ENCODE results near the gene CNTNAP5. TPM values are rescaled to one million over a fixed set of nuclear protein-coding genes. Genes with fewer than 3 reads are reported as not detected.

Gene CNTNAP5
- total and polyA plus RNA-seq, 2 donors (not counting 1 experiment from before 2014, with no cell fraction given), result not detected

DNA sequence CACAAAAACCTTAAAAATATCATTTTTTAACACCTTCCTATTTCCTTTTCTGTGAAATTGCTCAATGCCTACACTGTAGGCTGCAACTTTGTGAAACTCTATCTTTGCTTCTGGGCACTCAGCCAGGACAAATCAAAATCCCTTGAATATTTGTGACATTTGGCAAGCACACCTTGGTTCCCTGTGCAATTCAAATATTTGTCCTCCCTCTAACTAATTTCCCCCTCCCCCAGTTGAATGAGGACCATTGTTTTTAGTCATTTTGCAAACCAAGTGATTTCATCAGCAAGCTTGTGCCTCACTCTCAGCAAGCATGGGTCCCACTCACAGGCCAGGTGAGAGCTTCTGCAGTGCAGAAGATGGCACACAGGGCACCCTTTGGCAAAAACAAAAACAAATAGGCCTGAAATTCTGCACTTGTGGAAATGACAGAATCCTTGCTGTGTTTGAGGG is 541.5 kb downstream of the CNTNAP5 start:
- ATAC-seq (ENCODE audit: low read depth) (no peak), DNase-seq (no peak)
- Histone ChIP-seq H3K9ac (ENCODE audit: low read length) (no peak overlapping the region), H3K9me3 (ENCODE audit: control extremely low read depth in 1 of 3, control insufficient read depth in 2 of 3, insufficient read depth in 1 of 3, low read length in 2 of 3) (no peaks in the 10 kb centered on the region), H2AFZ (ENCODE audit: insufficient read depth, low read depth, low read length, poor library complexity, severe bottlenecking) (no peak overlapping the region), H3K27me3 (replicated peaks in 1 of 4; ENCODE audit: control extremely low read depth in 1 of 4, control insufficient read depth in 3 of 4, insufficient read depth in 4 of 4, low read length in 3 of 4) (no peaks in the 10 kb centered on the region), H4K20me1 (ENCODE audit: control insufficient read depth, insufficient read depth, low read length, poor library complexity, severe bottlenecking) (no peaks in the 10 kb centered on the region), H3K4me2 (replicated peaks; ENCODE audit: low read depth, low read length, poor library complexity, severe bottlenecking) (no peak overlapping the region), H3K79me2 (ENCODE audit: control insufficient read depth, insufficient read depth, low read length) (no peaks in the 10 kb centered on the region), H3K4me3 (ENCODE audit: control extremely low read depth in 1 of 5, extremely low read depth in 1 of 5, insufficient read depth in 1 of 5, low read depth in 2 of 5, low read length in 4 of 5) (no peak overlapping the region), H3K4me1 (ENCODE audit: control insufficient read depth in 2 of 2, insufficient read depth in 2 of 2, low read length in 2 of 2) (no peaks in the 10 kb centered on the region), H3K27ac (ENCODE audit: low read length in 2 of 2) (no peak overlapping the region), H3K36me3 (replicated peaks in 1 of 2; ENCODE audit: control extremely low read depth in 1 of 2, control insufficient read depth in 1 of 2, extremely low read depth in 1 of 2, insufficient read depth in 2 of 2, low read length in 1 of 2) (no peaks in the 10 kb centered on the region)
- no peaks in the 10 kb centered on the region for H3K9me3 Mint-ChIP-seq (ENCODE audit: insufficient read depth)
- H3K4me1 Mint-ChIP-seq, result no peaks in the 10 kb centered on the region
- no peak overlapping the region for H3K27ac Mint-ChIP-seq
- no peak overlapping the region for H3K4me3 Mint-ChIP-seq
- no peaks in the 10 kb centered on the region for H3K27me3 Mint-ChIP-seq
- ChIA-PET POLR2A (no interaction called here), CTCF (no interaction called here)
- intact Hi-C loops (cut with micrococcal nuclease), result no loop called here
- TF ChIP-seq, protein P1, sequence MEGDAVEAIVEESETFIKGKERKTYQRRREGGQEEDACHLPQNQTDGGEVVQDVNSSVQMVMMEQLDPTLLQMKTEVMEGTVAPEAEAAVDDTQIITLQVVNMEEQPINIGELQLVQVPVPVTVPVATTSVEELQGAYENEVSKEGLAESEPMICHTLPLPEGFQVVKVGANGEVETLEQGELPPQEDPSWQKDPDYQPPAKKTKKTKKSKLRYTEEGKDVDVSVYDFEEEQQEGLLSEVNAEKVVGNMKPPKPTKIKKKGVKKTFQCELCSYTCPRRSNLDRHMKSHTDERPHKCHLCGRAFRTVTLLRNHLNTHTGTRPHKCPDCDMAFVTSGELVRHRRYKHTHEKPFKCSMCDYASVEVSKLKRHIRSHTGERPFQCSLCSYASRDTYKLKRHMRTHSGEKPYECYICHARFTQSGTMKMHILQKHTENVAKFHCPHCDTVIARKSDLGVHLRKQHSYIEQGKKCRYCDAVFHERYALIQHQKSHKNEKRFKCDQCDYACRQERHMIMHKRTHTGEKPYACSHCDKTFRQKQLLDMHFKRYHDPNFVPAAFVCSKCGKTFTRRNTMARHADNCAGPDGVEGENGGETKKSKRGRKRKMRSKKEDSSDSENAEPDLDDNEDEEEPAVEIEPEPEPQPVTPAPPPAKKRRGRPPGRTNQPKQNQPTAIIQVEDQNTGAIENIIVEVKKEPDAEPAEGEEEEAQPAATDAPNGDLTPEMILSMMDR (IDR thresholded peaks at IDR 0.05), result no peak
- TF ChIP-seq EZH2 (IDR thresholded peaks at IDR 0.05; ENCODE audit: borderline replicate concordance, insufficient read depth, low read depth, low read length, poor library complexity, severe bottlenecking), result no peak

DNA sequence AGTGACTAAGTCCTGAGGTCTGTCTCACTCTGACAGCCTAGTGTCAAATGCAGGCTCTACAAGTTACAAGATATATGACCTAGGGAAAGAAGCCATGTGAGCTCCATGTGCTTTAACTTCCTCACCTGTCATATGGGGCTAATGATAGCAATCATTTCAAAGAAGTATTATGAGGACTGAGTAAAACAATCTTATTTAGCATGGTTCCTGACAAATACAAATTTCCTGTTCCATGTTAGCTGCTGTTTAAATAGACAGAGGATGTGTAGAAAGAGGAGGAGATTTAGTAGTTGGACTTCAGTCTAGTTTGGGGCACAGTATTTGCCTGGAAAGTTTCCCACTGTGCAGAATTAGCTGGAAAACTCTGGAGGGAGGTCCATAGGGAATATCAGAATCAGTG is 545.8 kb downstream of the CNTNAP5 start:
- no peak overlapping the region for H3K4me3 Mint-ChIP-seq
- no peaks in the 10 kb centered on the region for H3K27me3 Mint-ChIP-seq
- no peak overlapping the region for H3K4me2 ChIP-seq (replicated peaks; ENCODE audit: low read depth, low read length, poor library complexity, severe bottlenecking)
- no peaks in the 10 kb centered on the region for H3K4me1 Mint-ChIP-seq
- H3K27ac ChIP-seq (ENCODE audit: low read length in 2 of 2), result no peak overlapping the region
- no peaks in the 10 kb centered on the region for H3K4me1 ChIP-seq (ENCODE audit: control insufficient read depth in 2 of 2, insufficient read depth in 2 of 2, low read length in 2 of 2)
- H3K9me3 ChIP-seq (ENCODE audit: control extremely low read depth in 1 of 3, control insufficient read depth in 2 of 3, insufficient read depth in 1 of 3, low read length in 2 of 3), result no peaks in the 10 kb centered on the region
- no peak overlapping the region for H3K9ac ChIP-seq (ENCODE audit: low read length)
- intact Hi-C loops (cut with micrococcal nuclease), result no loop called here
- no peak for TF ChIP-seq EZH2 (IDR thresholded peaks at IDR 0.05; ENCODE audit: borderline replicate concordance, insufficient read depth, low read depth, low read length, poor library complexity, severe bottlenecking)
- TF ChIP-seq, protein P1 (IDR thresholded peaks at IDR 0.05), result no peak
- DNase-seq (no peak), ATAC-seq (ENCODE audit: low read depth) (no peak)
- ChIA-PET CTCF (no interaction called here), POLR2A (no interaction called here)
- H3K27ac Mint-ChIP-seq, result no peak overlapping the region
- no peaks in the 10 kb centered on the region for H3K9me3 Mint-ChIP-seq (ENCODE audit: insufficient read depth)
- H3K27me3 ChIP-seq (replicated peaks in 1 of 4; ENCODE audit: control extremely low read depth in 1 of 4, control insufficient read depth in 3 of 4, insufficient read depth in 4 of 4, low read length in 3 of 4), result no peaks in the 10 kb centered on the region
- no peaks in the 10 kb centered on the region for H4K20me1 ChIP-seq (ENCODE audit: control insufficient read depth, insufficient read depth, low read length, poor library complexity, severe bottlenecking)
- H3K79me2 ChIP-seq (ENCODE audit: control insufficient read depth, insufficient read depth, low read length), result no peaks in the 10 kb centered on the region
- H3K36me3 ChIP-seq (replicated peaks in 1 of 2; ENCODE audit: control extremely low read depth in 1 of 2, control insufficient read depth in 1 of 2, extremely low read depth in 1 of 2, insufficient read depth in 2 of 2, low read length in 1 of 2), result no peaks in the 10 kb centered on the region
- no peak overlapping the region for H3K4me3 ChIP-seq (ENCODE audit: control extremely low read depth in 1 of 5, extremely low read depth in 1 of 5, insufficient read depth in 1 of 5, low read depth in 2 of 5, low read length in 4 of 5)
- H2AFZ ChIP-seq (ENCODE audit: insufficient read depth, low read depth, low read length, poor library complexity, severe bottlenecking), result no peak overlapping the region
